ENCODE results near the gene C4A.

- no peak for TF ChIP-seq POLR2A (IDR thresholded peaks at IDR 0.05; ENCODE audit: low read length)
- TF ChIP-seq GATA1 (IDR thresholded peaks at IDR 0.05; ENCODE audit: low read depth, low read length): no peak
Observed at GRCh38 chr6:31971279-31971992, 10.4 kb upstream of the C4A start.

All from erythroblast (primary cell).